ENCODE measurements around the gene DHRS7C.

DNA sequence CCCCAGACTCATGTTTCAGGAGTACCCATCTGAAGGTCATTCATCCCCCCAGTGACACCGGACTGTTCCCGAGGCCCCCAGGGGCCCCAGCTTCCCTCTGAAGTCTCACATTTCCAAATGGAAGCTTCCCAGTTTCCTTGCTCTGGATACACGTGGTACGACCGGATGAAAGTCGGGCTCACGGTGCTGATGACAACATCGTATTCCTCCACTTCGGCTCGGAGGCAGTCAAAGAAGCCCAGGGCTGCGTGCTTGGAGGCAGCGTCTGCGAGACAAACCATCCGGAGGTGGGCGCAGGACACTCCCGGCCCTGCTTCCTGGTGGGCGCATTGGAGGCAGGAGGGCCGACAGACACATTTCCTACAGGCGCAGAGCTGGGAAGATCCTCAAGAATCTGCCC, 18.7 kb downstream of the DHRS7C start:
- TF ChIP-seq, protein P1, sequence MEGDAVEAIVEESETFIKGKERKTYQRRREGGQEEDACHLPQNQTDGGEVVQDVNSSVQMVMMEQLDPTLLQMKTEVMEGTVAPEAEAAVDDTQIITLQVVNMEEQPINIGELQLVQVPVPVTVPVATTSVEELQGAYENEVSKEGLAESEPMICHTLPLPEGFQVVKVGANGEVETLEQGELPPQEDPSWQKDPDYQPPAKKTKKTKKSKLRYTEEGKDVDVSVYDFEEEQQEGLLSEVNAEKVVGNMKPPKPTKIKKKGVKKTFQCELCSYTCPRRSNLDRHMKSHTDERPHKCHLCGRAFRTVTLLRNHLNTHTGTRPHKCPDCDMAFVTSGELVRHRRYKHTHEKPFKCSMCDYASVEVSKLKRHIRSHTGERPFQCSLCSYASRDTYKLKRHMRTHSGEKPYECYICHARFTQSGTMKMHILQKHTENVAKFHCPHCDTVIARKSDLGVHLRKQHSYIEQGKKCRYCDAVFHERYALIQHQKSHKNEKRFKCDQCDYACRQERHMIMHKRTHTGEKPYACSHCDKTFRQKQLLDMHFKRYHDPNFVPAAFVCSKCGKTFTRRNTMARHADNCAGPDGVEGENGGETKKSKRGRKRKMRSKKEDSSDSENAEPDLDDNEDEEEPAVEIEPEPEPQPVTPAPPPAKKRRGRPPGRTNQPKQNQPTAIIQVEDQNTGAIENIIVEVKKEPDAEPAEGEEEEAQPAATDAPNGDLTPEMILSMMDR (IDR thresholded peaks at IDR 0.05; ENCODE audit: low read depth, low read length): no peak
- TF ChIP-seq MYC (IDR thresholded peaks at IDR 0.05; ENCODE audit: low read depth, low read length): no peak
- TF ChIP-seq, protein P2, sequence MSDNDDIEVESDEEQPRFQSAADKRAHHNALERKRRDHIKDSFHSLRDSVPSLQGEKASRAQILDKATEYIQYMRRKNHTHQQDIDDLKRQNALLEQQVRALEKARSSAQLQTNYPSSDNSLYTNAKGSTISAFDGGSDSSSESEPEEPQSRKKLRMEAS (IDR thresholded peaks at IDR 0.05; ENCODE audit: low read depth, low read length): no peak
